H9 (cell line): ENCODE results near the gene TSR1. TPM values are rescaled to one million over a fixed set of nuclear protein-coding genes. Genes with fewer than 3 reads are reported as not detected.

Experiments
- DNase-seq: peaks from one replicate; pipeline ENCODE4 v3.0.0-alpha.2; 2017
- H2AFZ ChIP-seq: one replicate; pipeline ENCODE4 v1.6.1; 2013; ENCODE audit warnings: mild to moderate bottlenecking, low read length, control low read depth, moderate library complexity
- H2AK5ac ChIP-seq: 2 replicates; pipeline ENCODE4 v1.6.1; 2013; ENCODE audit warnings: low read length, control low read depth, mixed read lengths; ENCODE audit not compliant: insufficient read length
- H2BK120ac ChIP-seq: one replicate; pipeline ENCODE4 v1.6.1; 2013; ENCODE audit warnings: low read depth, mild to moderate bottlenecking, low read length, control low read depth, inconsistent platforms; ENCODE audit not compliant: poor library complexity, severe bottlenecking
- H2BK12ac ChIP-seq: 2 replicates; pipeline ENCODE4 v1.6.1; 2013; ENCODE audit warnings: low read length, control low read depth, mixed read lengths, low read depth; ENCODE audit not compliant: insufficient read length
- H2BK15ac ChIP-seq: 2 replicates; pipeline ENCODE4 v1.6.1; 2013; ENCODE audit warnings: low read depth, low read length, control low read depth
- H2BK20ac ChIP-seq: one replicate; pipeline ENCODE4 v1.6.1; 2013; ENCODE audit warnings: low read depth, mild to moderate bottlenecking, low read length, control low read depth, inconsistent platforms; ENCODE audit not compliant: poor library complexity, severe bottlenecking
- H2BK5ac ChIP-seq: 2 replicates; pipeline ENCODE4 v1.6.1; 2013; ENCODE audit warnings: low read length, control low read depth, mixed read lengths; ENCODE audit not compliant: insufficient read length
- H3K14ac ChIP-seq: 2 replicates; pipeline ENCODE4 v1.6.1; 2013; ENCODE audit warnings: low read length, control low read depth; ENCODE audit not compliant: insufficient read depth
- H3K18ac ChIP-seq: 2 replicates; pipeline ENCODE4 v1.6.1; 2013; ENCODE audit warnings: low read depth, mild to moderate bottlenecking, mixed read lengths, low read length, control low read depth; ENCODE audit not compliant: insufficient read length
- H3K23ac ChIP-seq: 2 replicates; pipeline ENCODE4 v1.6.1; 2013; ENCODE audit warnings: low read length, control low read depth, mixed read lengths, low read depth; ENCODE audit not compliant: insufficient read length
- H3K23me2 ChIP-seq: 2 replicates; pipeline ENCODE4 v1.6.1; 2013; ENCODE audit warnings: low read depth, mild to moderate bottlenecking, mixed read lengths, low read length, control low read depth; ENCODE audit not compliant: insufficient read length, poor library complexity, severe bottlenecking
- H3K27ac ChIP-seq: 2 replicates; pipeline ENCODE4 v1.5.1; 2013; ENCODE audit warnings: low read length, control low read depth, mixed read lengths, low read depth; ENCODE audit not compliant: insufficient read length
- H3K27me3 ChIP-seq: 2 replicates; pipeline ENCODE4 v1.6.1; 2013; ENCODE audit warnings: low read length, control low read depth, inconsistent platforms; ENCODE audit not compliant: insufficient read depth
- H3K4ac ChIP-seq: 2 replicates; pipeline ENCODE4 v1.6.1; 2013; ENCODE audit warnings: low read depth, mild to moderate bottlenecking, control low read depth, inconsistent platforms, low read length, moderate library complexity
- H3K4me1 ChIP-seq: 2 replicates; pipeline ENCODE4 v1.6.1; 2013; ENCODE audit warnings: low read length, control low read depth, inconsistent platforms; ENCODE audit not compliant: insufficient read depth
- H3K4me2 ChIP-seq: 2 replicates; pipeline ENCODE4 v1.6.1; 2013; ENCODE audit warnings: low read length, control low read depth, mixed read lengths; ENCODE audit not compliant: insufficient read length, insufficient read depth
- H3K56ac ChIP-seq: 2 replicates; pipeline ENCODE4 v1.6.1; 2013; ENCODE audit warnings: low read depth, mild to moderate bottlenecking, mixed read lengths, low read length, control low read depth; ENCODE audit not compliant: insufficient read length
- H3K79me1 ChIP-seq: 2 replicates; pipeline ENCODE4 v1.6.1; 2013; ENCODE audit warnings: low read depth, mild to moderate bottlenecking, moderate library complexity, low read length, control low read depth, inconsistent platforms; ENCODE audit not compliant: insufficient read depth, poor library complexity, severe bottlenecking
- H3K79me2 ChIP-seq: 2 replicates; pipeline ENCODE4 v1.6.1; 2013; ENCODE audit warnings: low read length, control low read depth, inconsistent platforms; ENCODE audit not compliant: insufficient read depth
- H3K9ac ChIP-seq: 2 replicates; pipeline ENCODE4 v1.6.1; 2013; ENCODE audit warnings: low read length, control low read depth, mixed read lengths; ENCODE audit not compliant: insufficient read length; ENCODE audit errors: extremely low read depth
- H3K9me3 ChIP-seq: one replicate; pipeline ENCODE4 v1.6.1; 2013; ENCODE audit warnings: low read depth, low read length, inconsistent platforms; ENCODE audit not compliant: control insufficient read depth
- H3T11ph ChIP-seq: one replicate; pipeline ENCODE4 v1.6.1; 2013; ENCODE audit warnings: mild to moderate bottlenecking, low read length, control low read depth, inconsistent platforms
- H4K20me1 ChIP-seq: one replicate; pipeline ENCODE4 v1.6.1; 2013; ENCODE audit not compliant: control insufficient read depth, insufficient read length, insufficient read depth
- H4K5ac ChIP-seq: 2 replicates; pipeline ENCODE4 v1.6.1; 2013; ENCODE audit warnings: low read depth, mild to moderate bottlenecking, mixed read lengths, low read length, control low read depth; ENCODE audit not compliant: insufficient read length
- H4K8ac ChIP-seq: replicated peaks from 2 replicates; pipeline ENCODE4 v1.6.1; 2013; ENCODE audit warnings: low read length, control low read depth, mixed read lengths, low read depth; ENCODE audit not compliant: insufficient read length
- H4K91ac ChIP-seq: 2 replicates; pipeline ENCODE4 v1.6.1; 2013; ENCODE audit warnings: low read depth, mild to moderate bottlenecking, moderate library complexity, mixed read lengths, low read length, control low read depth; ENCODE audit not compliant: insufficient read length
- H3K27ac Mint-ChIP-seq, 3 experiments: 2 replicates in 2 of 3; 3 replicates in 1 of 3; pipeline ENCODE4 v1.8.0; 2020 to 2021; ENCODE audit warnings: mixed read lengths in 3 of 3, mild to moderate bottlenecking in 1 of 3, moderate library complexity in 1 of 3
- H3K27me3 Mint-ChIP-seq: 2 replicates; pipeline ENCODE4 v1.8.0; 2021; ENCODE audit warnings: low read depth, mild to moderate bottlenecking, moderate library complexity, mixed read lengths
- H3K36me3 Mint-ChIP-seq, 3 experiments: 2 replicates in 2 of 3; 3 replicates in 1 of 3; pipeline ENCODE4 v1.8.0; 2020 to 2021; ENCODE audit warnings: low read depth in 3 of 3, mixed read lengths in 3 of 3; ENCODE audit not compliant: insufficient read depth in 1 of 3
- H3K4me1 Mint-ChIP-seq, 2 experiments: 2 replicates each; pipeline ENCODE4 v1.8.0; 2020; ENCODE audit warnings: mixed read lengths in 2 of 2
- H3K4me3 Mint-ChIP-seq, 2 experiments: 2 replicates in 1 of 2; 3 replicates in 1 of 2; pipeline ENCODE4 v1.8.0; 2020 to 2021; ENCODE audit warnings: mild to moderate bottlenecking in 2 of 2, mixed read lengths in 2 of 2, moderate library complexity in 1 of 2
- H3K9me3 Mint-ChIP-seq, 2 experiments: 2 replicates in 1 of 2; 3 replicates in 1 of 2; pipeline ENCODE4 v1.8.0; 2020; ENCODE audit warnings: mild to moderate bottlenecking in 2 of 2, mixed read lengths in 2 of 2, moderate library complexity in 1 of 2
- CTCF ChIP-seq: fragments of 200-600 bp; sonication (generic); conservative IDR thresholded peaks from 3 replicates; pipeline ENCODE4 v1.8.0; 2021; ENCODE audit warnings: antibody characterized with exemption, mild to moderate bottlenecking
- WGBS: extraction: QIAGEN DNeasy Blood & Tissue Kit; methylation state at CpG from one replicate; pipeline ENCODE4 v1.1.7; 2013; ENCODE audit warnings: missing lambda C conversion rate, low lambda C conversion rate, mixed read lengths; ENCODE audit not compliant: insufficient read length; ENCODE audit errors: extremely low coverage; 5-methylcytosine and 5-hydroxymethylcytosine counted together
- total RNA-seq: library from RNA; stranded (reverse); gene quantifications from 2 replicates; pipeline ENCODE4 v1.2.1, GENCODE V29; 2021

The TSR1 gene
- total RNA-seq, 1 experiment from 2014 or later = 81.1 TPM

- Histone ChIP-seq H3K9me3 (no peaks in the 10 kb centered on the region), H3K23me2 (no peaks in the 10 kb centered on the region), H2BK20ac (no peak overlapping the region), H3K79me2 (no peaks in the 10 kb centered on the region), H3K4ac (no peak overlapping the region), H2BK120ac (no peak overlapping the region), H2AFZ (no peak overlapping the region), H3T11ph (no peak overlapping the region), H4K91ac (no peak overlapping the region), H3K4me2 (no peak overlapping the region), H3K27me3 (no peaks in the 10 kb centered on the region), H3K79me1 (no peaks in the 10 kb centered on the region), H3K9ac (no peak overlapping the region), H3K23ac (no peak overlapping the region), H3K27ac (no peak overlapping the region), H2BK12ac (no peak overlapping the region), H2BK5ac (no peak overlapping the region), H2BK15ac (no peak overlapping the region), H3K4me1 (no peaks in the 10 kb centered on the region; the same call in 1 of the 2 replicates), H3K18ac (no peak overlapping the region), H4K5ac (no peak overlapping the region), H4K8ac (no peak overlapping the region), H4K20me1 (no peaks in the 10 kb centered on the region), H2AK5ac (no peak overlapping the region), H3K56ac (no peak overlapping the region), H3K14ac (no peak overlapping the region)
- peaks cover 3 to 27% (median 18%) of the 10 kb centered on the region in 3 experiments; a peak in 6 of 7 replicates for H3K36me3 Mint-ChIP-seq
- no peak overlapping the region for H3K4me3 Mint-ChIP-seq
- TF ChIP-seq CTCF = no peak
- H3K27ac Mint-ChIP-seq = peak overlapping the region in 1 of 3 experiments; percentile 44; a peak in 1 of 7 replicates
- no peaks in the 10 kb centered on the region for H3K27me3 Mint-ChIP-seq
- H3K9me3 Mint-ChIP-seq = no peaks in the 10 kb centered on the region
- H3K4me1 Mint-ChIP-seq = peaks cover 10 to 22% of the 10 kb centered on the region in 2 experiments
- WGBS = no CpG with 5 or more reads among the region's 16 CpGs
- DNase-seq = no peak
Measured at GRCh38 chr17:2380226-2380922, 44.1 kb upstream of the TSR1 start.
